Ishikawa (cell line): Measurements from ENCODE around the gene PARVB.

ENCODE experiments used
- CEBPB ChIP-seq: IDR thresholded peaks from 2 replicates; pipeline ENCODE4 v1.6.1; 2012
- CREB1 ChIP-seq: IDR thresholded peaks from 2 replicates; pipeline ENCODE4 v1.6.1; 2012; ENCODE audit warnings: low read depth
- EGR1 ChIP-seq: IDR thresholded peaks from 2 replicates; pipeline ENCODE4 v1.6.1; 2012
- EP300 ChIP-seq: IDR thresholded peaks from 2 replicates; pipeline ENCODE4 v1.6.1; 2012; ENCODE audit warnings: borderline replicate concordance
- FOXM1 ChIP-seq: IDR thresholded peaks from 2 replicates; pipeline ENCODE4 v1.6.1; 2012; ENCODE audit warnings: low read depth, borderline replicate concordance
- MAX ChIP-seq: IDR thresholded peaks from 2 replicates; pipeline ENCODE4 v1.6.1; 2012
- NFIC ChIP-seq: IDR thresholded peaks from 2 replicates; pipeline ENCODE4 v1.6.1; 2012
- RAD21 ChIP-seq: IDR thresholded peaks from 2 replicates; pipeline ENCODE4 v1.6.1; 2012; ENCODE audit warnings: low read depth
- REST ChIP-seq: IDR thresholded peaks from 2 replicates; pipeline ENCODE4 v1.6.1; 2012; ENCODE audit warnings: low read depth, mild to moderate bottlenecking
- TAF1 ChIP-seq: IDR thresholded peaks from 2 replicates; pipeline ENCODE4 v1.6.1; 2012; ENCODE audit warnings: low read depth, mild to moderate bottlenecking
- TCF12 ChIP-seq: IDR thresholded peaks from 2 replicates; pipeline ENCODE4 v1.6.1; 2012; ENCODE audit warnings: low read depth
- TEAD4 ChIP-seq: IDR thresholded peaks from 2 replicates; pipeline ENCODE4 v1.6.1; 2012
- USF1 ChIP-seq: IDR thresholded peaks from 2 replicates; pipeline ENCODE4 v1.6.1; 2012
- YY1 ChIP-seq: IDR thresholded peaks from 2 replicates; pipeline ENCODE4 v1.6.1; 2012; ENCODE audit warnings: low read depth
- ZBTB7A ChIP-seq: IDR thresholded peaks from 2 replicates; pipeline ENCODE4 v1.6.1; 2012; ENCODE audit warnings: low read depth

Gene PARVB

GRCh38 chr22:44018594-44018993, 5.5 kb upstream of the PARVB start:
- no peak for TF ChIP-seq EGR1
- TF ChIP-seq TCF12: no peak
- TF ChIP-seq EP300: no peak
- TF ChIP-seq YY1: no peak
- TF ChIP-seq ZBTB7A: no peak
- TF ChIP-seq CEBPB: no peak
- TF ChIP-seq TAF1: no peak
- no peak for TF ChIP-seq NFIC
- no peak for TF ChIP-seq USF1
- no peak for TF ChIP-seq RAD21
- no peak for TF ChIP-seq REST
- no peak for TF ChIP-seq CREB1
- no peak for TF ChIP-seq TEAD4
- no peak for TF ChIP-seq MAX
- no peak for TF ChIP-seq FOXM1

- TF ChIP-seq YY1 (no peak), ZBTB7A (no peak), MAX (no peak), CEBPB (no peak), TAF1 (no peak)
Measured at GRCh38 chr22:44019416-44019815, 4.7 kb upstream of the PARVB start.

GRCh38 chr22:44019846-44020245, 4.3 kb upstream of the PARVB start:
- TF ChIP-seq EGR1: no peak
- no peak for TF ChIP-seq ZBTB7A

- TF ChIP-seq NFIC (no peak), CREB1 (no peak), EGR1 (no peak), ZBTB7A (no peak)
Measured at GRCh38 chr22:44020981-44021380, 3.1 kb upstream of the PARVB start.

DNA sequence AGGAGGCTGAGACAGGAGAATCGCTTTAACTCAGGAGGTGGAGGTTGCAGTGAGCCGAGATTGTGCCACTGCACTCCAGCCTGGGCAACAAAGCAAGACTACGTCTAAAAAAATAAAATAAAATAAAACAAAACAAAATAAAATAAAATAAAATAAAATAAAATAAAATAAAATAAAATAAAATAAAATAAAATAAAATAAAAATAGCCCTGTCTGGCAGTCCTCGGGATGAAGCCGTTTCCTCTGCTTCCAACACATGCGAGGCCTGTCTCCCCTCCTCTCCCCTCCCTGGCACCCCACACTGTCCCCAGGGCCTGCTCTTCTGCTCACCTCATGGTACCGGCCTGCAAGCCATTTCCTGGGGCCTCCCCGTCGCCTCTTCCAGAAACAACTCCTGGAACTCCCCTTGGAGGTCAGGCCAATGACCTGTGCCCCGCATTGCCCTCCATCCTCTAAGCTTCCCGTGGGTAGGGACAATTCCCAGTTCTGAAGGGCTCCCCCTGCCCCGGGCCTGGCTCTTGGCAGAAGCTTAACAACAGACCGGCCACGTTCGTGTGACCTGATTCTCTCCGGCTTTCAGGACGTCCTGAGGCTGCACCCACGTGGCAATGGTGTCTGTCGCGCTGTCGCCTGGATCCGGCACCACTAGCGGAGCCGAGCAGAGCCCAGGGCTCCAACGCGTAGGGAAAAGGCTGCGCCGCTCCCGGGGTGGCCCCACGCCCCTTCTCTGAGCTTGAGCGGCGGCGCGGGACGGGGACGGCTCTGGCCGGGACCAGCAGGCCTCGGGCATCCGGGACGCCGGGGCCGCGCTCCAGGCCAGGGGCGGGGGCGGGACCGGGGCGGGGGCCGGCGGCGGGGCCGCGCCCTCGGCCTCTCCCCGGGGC, 456 bp upstream of the PARVB start:
- TF ChIP-seq REST (no peak), CREB1 (no peak), YY1 (no peak), CEBPB (no peak), USF1 (no peak), MAX (peak; percentile 94)

- no peak for TF ChIP-seq TAF1
- TF ChIP-seq EP300: no peak
- TF ChIP-seq CEBPB: no peak
- no peak for TF ChIP-seq TCF12
- TF ChIP-seq ZBTB7A: no peak
- no peak for TF ChIP-seq MAX
- no peak for TF ChIP-seq USF1
- no peak for TF ChIP-seq FOXM1
- no peak for TF ChIP-seq EGR1
- TF ChIP-seq NFIC: no peak
- TF ChIP-seq CREB1: no peak
Measured at GRCh38 chr22:44025171-44026065, 1.3 kb downstream of the PARVB start.
